H9 (cell line): Measurements from ENCODE around the gene TUBG1. TPM values are rescaled to one million over a fixed set of nuclear protein-coding genes. Genes with fewer than 3 reads are reported as not detected.

Experiments used
- DNase-seq: peaks from one replicate; pipeline ENCODE4 v3.0.0-alpha.2; 2017
- H2AFZ ChIP-seq: one replicate; pipeline ENCODE4 v1.6.1; 2013; ENCODE audit warnings: mild to moderate bottlenecking, low read length, control low read depth, moderate library complexity
- H2AK5ac ChIP-seq: 2 replicates; pipeline ENCODE4 v1.6.1; 2013; ENCODE audit warnings: low read length, control low read depth, mixed read lengths; ENCODE audit not compliant: insufficient read length
- H2BK120ac ChIP-seq: one replicate; pipeline ENCODE4 v1.6.1; 2013; ENCODE audit warnings: low read depth, mild to moderate bottlenecking, low read length, control low read depth, inconsistent platforms; ENCODE audit not compliant: poor library complexity, severe bottlenecking
- H2BK12ac ChIP-seq: 2 replicates; pipeline ENCODE4 v1.6.1; 2013; ENCODE audit warnings: low read length, control low read depth, mixed read lengths, low read depth; ENCODE audit not compliant: insufficient read length
- H2BK15ac ChIP-seq: 2 replicates; pipeline ENCODE4 v1.6.1; 2013; ENCODE audit warnings: low read depth, low read length, control low read depth
- H2BK20ac ChIP-seq: one replicate; pipeline ENCODE4 v1.6.1; 2013; ENCODE audit warnings: low read depth, mild to moderate bottlenecking, low read length, control low read depth, inconsistent platforms; ENCODE audit not compliant: poor library complexity, severe bottlenecking
- H2BK5ac ChIP-seq: 2 replicates; pipeline ENCODE4 v1.6.1; 2013; ENCODE audit warnings: low read length, control low read depth, mixed read lengths; ENCODE audit not compliant: insufficient read length
- H3K14ac ChIP-seq: 2 replicates; pipeline ENCODE4 v1.6.1; 2013; ENCODE audit warnings: low read length, control low read depth; ENCODE audit not compliant: insufficient read depth
- H3K18ac ChIP-seq: 2 replicates; pipeline ENCODE4 v1.6.1; 2013; ENCODE audit warnings: low read depth, mild to moderate bottlenecking, mixed read lengths, low read length, control low read depth; ENCODE audit not compliant: insufficient read length
- H3K23ac ChIP-seq: 2 replicates; pipeline ENCODE4 v1.6.1; 2013; ENCODE audit warnings: low read length, control low read depth, mixed read lengths, low read depth; ENCODE audit not compliant: insufficient read length
- H3K23me2 ChIP-seq: 2 replicates; pipeline ENCODE4 v1.6.1; 2013; ENCODE audit warnings: low read depth, mild to moderate bottlenecking, mixed read lengths, low read length, control low read depth; ENCODE audit not compliant: insufficient read length, poor library complexity, severe bottlenecking
- H3K27ac ChIP-seq: 2 replicates; pipeline ENCODE4 v1.5.1; 2013; ENCODE audit warnings: low read length, control low read depth, mixed read lengths, low read depth; ENCODE audit not compliant: insufficient read length
- H3K27me3 ChIP-seq: 2 replicates; pipeline ENCODE4 v1.6.1; 2013; ENCODE audit warnings: low read length, control low read depth, inconsistent platforms; ENCODE audit not compliant: insufficient read depth
- H3K4ac ChIP-seq: 2 replicates; pipeline ENCODE4 v1.6.1; 2013; ENCODE audit warnings: low read depth, mild to moderate bottlenecking, control low read depth, inconsistent platforms, low read length, moderate library complexity
- H3K4me1 ChIP-seq: 2 replicates; pipeline ENCODE4 v1.6.1; 2013; ENCODE audit warnings: low read length, control low read depth, inconsistent platforms; ENCODE audit not compliant: insufficient read depth
- H3K4me2 ChIP-seq: 2 replicates; pipeline ENCODE4 v1.6.1; 2013; ENCODE audit warnings: low read length, control low read depth, mixed read lengths; ENCODE audit not compliant: insufficient read length, insufficient read depth
- H3K56ac ChIP-seq: 2 replicates; pipeline ENCODE4 v1.6.1; 2013; ENCODE audit warnings: low read depth, mild to moderate bottlenecking, mixed read lengths, low read length, control low read depth; ENCODE audit not compliant: insufficient read length
- H3K79me1 ChIP-seq: 2 replicates; pipeline ENCODE4 v1.6.1; 2013; ENCODE audit warnings: low read depth, mild to moderate bottlenecking, moderate library complexity, low read length, control low read depth, inconsistent platforms; ENCODE audit not compliant: insufficient read depth, poor library complexity, severe bottlenecking
- H3K79me2 ChIP-seq: 2 replicates; pipeline ENCODE4 v1.6.1; 2013; ENCODE audit warnings: low read length, control low read depth, inconsistent platforms; ENCODE audit not compliant: insufficient read depth
- H3K9ac ChIP-seq: 2 replicates; pipeline ENCODE4 v1.6.1; 2013; ENCODE audit warnings: low read length, control low read depth, mixed read lengths; ENCODE audit not compliant: insufficient read length; ENCODE audit errors: extremely low read depth
- H3K9me3 ChIP-seq: one replicate; pipeline ENCODE4 v1.6.1; 2013; ENCODE audit warnings: low read depth, low read length, inconsistent platforms; ENCODE audit not compliant: control insufficient read depth
- H3T11ph ChIP-seq: one replicate; pipeline ENCODE4 v1.6.1; 2013; ENCODE audit warnings: mild to moderate bottlenecking, low read length, control low read depth, inconsistent platforms
- H4K20me1 ChIP-seq: one replicate; pipeline ENCODE4 v1.6.1; 2013; ENCODE audit not compliant: control insufficient read depth, insufficient read length, insufficient read depth
- H4K5ac ChIP-seq: 2 replicates; pipeline ENCODE4 v1.6.1; 2013; ENCODE audit warnings: low read depth, mild to moderate bottlenecking, mixed read lengths, low read length, control low read depth; ENCODE audit not compliant: insufficient read length
- H4K8ac ChIP-seq: replicated peaks from 2 replicates; pipeline ENCODE4 v1.6.1; 2013; ENCODE audit warnings: low read length, control low read depth, mixed read lengths, low read depth; ENCODE audit not compliant: insufficient read length
- H4K91ac ChIP-seq: 2 replicates; pipeline ENCODE4 v1.6.1; 2013; ENCODE audit warnings: low read depth, mild to moderate bottlenecking, moderate library complexity, mixed read lengths, low read length, control low read depth; ENCODE audit not compliant: insufficient read length
- H3K27ac Mint-ChIP-seq, 3 experiments: 2 replicates in 2 of 3; 3 replicates in 1 of 3; pipeline ENCODE4 v1.8.0; 2020 to 2021; ENCODE audit warnings: mixed read lengths in 3 of 3, mild to moderate bottlenecking in 1 of 3, moderate library complexity in 1 of 3
- H3K27me3 Mint-ChIP-seq: 2 replicates; pipeline ENCODE4 v1.8.0; 2021; ENCODE audit warnings: low read depth, mild to moderate bottlenecking, moderate library complexity, mixed read lengths
- H3K36me3 Mint-ChIP-seq, 3 experiments: 2 replicates in 2 of 3; 3 replicates in 1 of 3; pipeline ENCODE4 v1.8.0; 2020 to 2021; ENCODE audit warnings: low read depth in 3 of 3, mixed read lengths in 3 of 3; ENCODE audit not compliant: insufficient read depth in 1 of 3
- H3K4me1 Mint-ChIP-seq, 2 experiments: 2 replicates each; pipeline ENCODE4 v1.8.0; 2020; ENCODE audit warnings: mixed read lengths in 2 of 2
- H3K4me3 Mint-ChIP-seq, 2 experiments: 2 replicates in 1 of 2; 3 replicates in 1 of 2; pipeline ENCODE4 v1.8.0; 2020 to 2021; ENCODE audit warnings: mild to moderate bottlenecking in 2 of 2, mixed read lengths in 2 of 2, moderate library complexity in 1 of 2
- H3K9me3 Mint-ChIP-seq, 2 experiments: 2 replicates in 1 of 2; 3 replicates in 1 of 2; pipeline ENCODE4 v1.8.0; 2020; ENCODE audit warnings: mild to moderate bottlenecking in 2 of 2, mixed read lengths in 2 of 2, moderate library complexity in 1 of 2
- CTCF ChIP-seq: fragments of 200-600 bp; sonication (generic); conservative IDR thresholded peaks from 3 replicates; pipeline ENCODE4 v1.8.0; 2021; ENCODE audit warnings: antibody characterized with exemption, mild to moderate bottlenecking
- WGBS: extraction: QIAGEN DNeasy Blood & Tissue Kit; methylation state at CpG from one replicate; pipeline ENCODE4 v1.1.7; 2013; ENCODE audit warnings: missing lambda C conversion rate, low lambda C conversion rate, mixed read lengths; ENCODE audit not compliant: insufficient read length; ENCODE audit errors: extremely low coverage; 5-methylcytosine and 5-hydroxymethylcytosine counted together
- total RNA-seq: library from RNA; stranded (reverse); gene quantifications from 2 replicates; pipeline ENCODE4 v1.2.1, GENCODE V29; 2021

The TUBG1 gene
- total RNA-seq, 1 experiment from 2014 or later: 122 TPM

DNA sequence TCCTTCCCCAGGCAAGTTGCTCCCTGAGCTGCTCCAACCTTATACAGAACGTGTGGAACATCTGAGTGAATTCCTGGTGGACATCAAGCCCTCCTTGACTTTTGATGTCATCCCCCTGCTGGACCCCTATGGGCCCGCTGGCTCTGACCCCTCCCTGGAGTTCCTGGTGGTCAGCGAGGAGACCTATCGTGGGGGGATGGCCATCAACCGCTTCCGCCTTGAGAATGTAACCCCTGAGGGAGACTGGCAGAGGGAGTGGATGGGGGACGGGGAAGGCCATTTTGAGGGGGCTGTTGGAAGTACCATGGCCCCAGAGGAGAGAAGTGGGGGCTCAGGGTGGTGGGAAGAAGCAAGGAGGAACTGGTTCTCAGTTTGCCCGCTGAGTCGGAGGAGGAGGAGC lies 45.5 kb upstream of the TUBG1 start:
- Mint-ChIP-seq H3K4me1 (peaks cover 17 to 25% of the 10 kb centered on the region in 2 experiments), H3K36me3 (peaks cover 6 to 38% (median 30%) of the 10 kb centered on the region in 3 experiments), H3K4me3 (peak overlapping the region; percentile 94 to 95), H3K9me3 (no peaks in the 10 kb centered on the region), H3K27me3 (no peaks in the 10 kb centered on the region), H3K27ac (no peak overlapping the region)
- Histone ChIP-seq H3K27ac (no peak overlapping the region), H2AK5ac (no peak overlapping the region), H3K18ac (no peak overlapping the region), H4K91ac (no peak overlapping the region), H3K79me2 (peaks cover 7% of the 10 kb centered on the region; the same call in 1 of the 2 replicates), H3K4me1 (peaks cover 2% of the 10 kb centered on the region; the same call in 1 of the 2 replicates), H4K20me1 (no peaks in the 10 kb centered on the region), H3K9me3 (no peaks in the 10 kb centered on the region), H3K79me1 (peaks cover 4% of the 10 kb centered on the region), H2BK5ac (no peak overlapping the region), H2BK12ac (no peak overlapping the region), H4K5ac (no peak overlapping the region), H2BK15ac (no peak overlapping the region), H4K8ac (no peak overlapping the region), H3K14ac (no peak overlapping the region), H2BK20ac (no peak overlapping the region), H3K23me2 (peaks cover 16% of the 10 kb centered on the region), H2BK120ac (no peak overlapping the region), H3K4me2 (no peak overlapping the region), H3K4ac (no peak overlapping the region), H3K56ac (no peak overlapping the region), H3T11ph (no peak overlapping the region), H3K23ac (no peak overlapping the region), H2AFZ (no peak overlapping the region), H3K9ac (no peak overlapping the region), H3K27me3 (no peaks in the 10 kb centered on the region)
- no peak for TF ChIP-seq CTCF
- no peak for DNase-seq
- no CpG with 5 or more reads among the region's 9 CpGs for WGBS
